Measurements from ENCODE around the gene DAPK1.

DAPK1 gene

DNA sequence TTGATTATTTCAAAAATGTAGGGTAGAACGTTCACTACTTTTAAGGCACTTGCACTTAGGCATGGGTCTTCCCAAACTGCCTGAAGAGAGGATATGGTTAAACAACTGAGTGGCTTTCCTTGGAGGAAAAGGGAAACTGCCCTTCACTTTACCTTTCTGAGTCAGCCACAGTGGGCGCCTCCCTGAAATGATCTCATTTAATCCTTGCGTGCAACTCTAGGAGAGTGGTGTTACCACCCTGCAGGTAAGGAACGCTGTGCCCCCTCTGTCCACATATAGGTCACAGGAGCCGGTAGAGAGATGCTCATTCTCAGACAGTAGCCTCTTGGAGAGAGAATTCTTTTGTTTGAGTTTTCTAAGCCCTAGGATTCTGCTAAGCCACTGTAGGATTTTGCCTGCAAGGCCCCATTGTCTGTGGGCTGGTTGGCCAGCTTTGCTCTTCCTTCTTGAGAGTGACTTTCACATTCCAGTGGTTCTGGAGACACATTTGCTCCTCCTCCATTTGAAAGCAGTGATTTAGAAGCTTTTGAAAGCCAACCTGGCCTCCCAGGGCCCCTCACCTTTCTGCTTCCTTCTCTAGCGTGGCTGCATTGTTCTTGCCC is 118.0 kb downstream of the DAPK1 start:
- Mint-ChIP-seq H3K9me3 (no peaks in the 10 kb centered on the region), H3K27ac (no peak overlapping the region), H3K36me3 (ENCODE audit: low read depth) (no peaks in the 10 kb centered on the region), H3K27me3 (ENCODE audit: low read depth) (no peaks in the 10 kb centered on the region), H3K4me3 (no peak overlapping the region), H3K4me1 (ENCODE audit: low read depth) (no peaks in the 10 kb centered on the region)

DNA sequence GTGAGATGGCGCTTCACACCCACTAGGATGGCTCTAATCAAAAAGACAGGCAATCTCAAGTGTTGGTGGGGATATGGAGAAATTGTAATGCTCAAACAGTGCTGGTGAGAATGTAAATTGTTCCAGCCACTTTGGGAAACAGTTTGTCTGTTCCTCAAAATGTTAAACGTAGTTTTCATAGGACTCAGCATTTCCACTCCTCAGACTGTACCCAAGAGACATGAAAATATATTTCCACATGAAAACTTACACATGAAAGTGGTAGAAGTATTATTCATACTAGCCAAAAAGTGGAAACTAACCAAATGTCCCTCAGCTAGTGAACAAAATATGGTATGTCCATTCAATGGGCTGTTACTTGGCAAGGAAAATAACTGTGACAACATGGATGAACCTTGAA is 120.6 kb downstream of the DAPK1 start:
- Mint-ChIP-seq H3K4me1 (ENCODE audit: low read depth) (no peaks in the 10 kb centered on the region), H3K9me3 (no peaks in the 10 kb centered on the region), H3K27ac (no peak overlapping the region), H3K36me3 (ENCODE audit: low read depth) (no peaks in the 10 kb centered on the region), H3K4me3 (no peak overlapping the region), H3K27me3 (ENCODE audit: low read depth) (peaks cover 5% of the 10 kb centered on the region)

- no peaks in the 10 kb centered on the region for H3K9me3 Mint-ChIP-seq
- peaks cover 5% of the 10 kb centered on the region for H3K27me3 Mint-ChIP-seq (ENCODE audit: low read depth)
- no peaks in the 10 kb centered on the region for H3K4me1 Mint-ChIP-seq (ENCODE audit: low read depth)
- no peak overlapping the region for H3K27ac Mint-ChIP-seq
- H3K4me3 Mint-ChIP-seq, result no peak overlapping the region
- no peaks in the 10 kb centered on the region for H3K36me3 Mint-ChIP-seq (ENCODE audit: low read depth)
Observed at GRCh38 chr9:87618931-87619330, 121.3 kb downstream of the DAPK1 start.

DNA sequence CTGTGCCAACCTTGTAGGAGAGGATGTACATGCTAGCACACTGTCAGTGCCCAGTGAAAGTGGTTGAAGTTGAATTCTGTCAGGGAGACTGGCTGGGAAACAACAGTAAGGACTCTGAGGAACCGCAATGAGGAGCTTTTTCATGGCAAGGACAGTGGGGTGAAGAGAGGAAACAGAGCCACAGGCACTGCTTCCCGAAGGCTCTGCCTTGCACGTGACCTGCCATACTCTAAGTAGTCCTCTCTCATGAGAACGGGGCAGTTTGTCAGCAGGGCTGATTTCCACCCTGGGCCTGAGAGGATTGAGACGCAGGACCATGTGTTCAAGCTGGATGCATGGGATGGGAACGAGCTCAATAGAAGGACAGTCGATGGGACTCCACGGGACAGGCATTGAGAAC is 121.7 kb downstream of the DAPK1 start:
- no peaks in the 10 kb centered on the region for H3K9me3 Mint-ChIP-seq
- peaks cover 5% of the 10 kb centered on the region for H3K27me3 Mint-ChIP-seq (ENCODE audit: low read depth)
- H3K36me3 Mint-ChIP-seq (ENCODE audit: low read depth), result no peaks in the 10 kb centered on the region
- H3K27ac Mint-ChIP-seq, result no peak overlapping the region
- no peak overlapping the region for H3K4me3 Mint-ChIP-seq
- H3K4me1 Mint-ChIP-seq (ENCODE audit: low read depth), result no peaks in the 10 kb centered on the region

- peaks cover 5% of the 10 kb centered on the region for H3K27me3 Mint-ChIP-seq (ENCODE audit: low read depth)
- H3K4me3 Mint-ChIP-seq, result no peak overlapping the region
- no peaks in the 10 kb centered on the region for H3K4me1 Mint-ChIP-seq (ENCODE audit: low read depth)
- no peaks in the 10 kb centered on the region for H3K36me3 Mint-ChIP-seq (ENCODE audit: low read depth)
- no peak overlapping the region for H3K27ac Mint-ChIP-seq
- H3K9me3 Mint-ChIP-seq, result no peaks in the 10 kb centered on the region
Observed at GRCh38 chr9:87620731-87621322, 123.2 kb downstream of the DAPK1 start.

GRCh38 chr9:87622098-87622497 is 124.4 kb downstream of the DAPK1 start:
- H3K4me1 Mint-ChIP-seq (ENCODE audit: low read depth), result no peaks in the 10 kb centered on the region
- H3K27me3 Mint-ChIP-seq (ENCODE audit: low read depth), result peaks cover 5% of the 10 kb centered on the region
- H3K9me3 Mint-ChIP-seq, result no peaks in the 10 kb centered on the region

GRCh38 chr9:87622923-87623322 is 125.3 kb downstream of the DAPK1 start:
- H3K36me3 Mint-ChIP-seq (ENCODE audit: low read depth), result no peaks in the 10 kb centered on the region
- no peaks in the 10 kb centered on the region for H3K4me1 Mint-ChIP-seq (ENCODE audit: low read depth)
- no peak overlapping the region for H3K4me3 Mint-ChIP-seq

More at GRCh38 chr9:87622098-87622497, 124.4 kb downstream of the DAPK1 start:
- Mint-ChIP-seq H3K36me3 (ENCODE audit: low read depth) (no peaks in the 10 kb centered on the region), H3K27ac (no peak overlapping the region), H3K4me3 (no peak overlapping the region)

DNA sequence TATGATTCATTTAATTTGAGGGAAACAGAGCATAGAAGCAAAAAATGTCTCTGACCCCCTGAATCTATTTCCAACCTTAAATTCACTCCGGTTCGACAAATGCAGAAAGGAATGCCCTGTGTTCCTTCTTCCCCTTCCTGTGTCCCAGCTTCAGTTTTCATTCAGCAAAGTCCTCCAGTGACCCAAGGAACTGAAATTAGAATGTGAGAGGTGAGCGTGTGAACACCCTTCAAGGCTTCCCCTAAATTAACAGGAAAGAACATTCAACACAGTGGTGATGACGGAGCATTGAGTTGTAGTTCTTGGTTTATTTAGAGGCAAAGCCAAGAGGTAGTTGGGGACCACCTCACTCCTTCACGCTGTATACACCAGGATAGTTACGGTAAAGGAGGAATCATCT is 130.7 kb downstream of the DAPK1 start:
- no peak overlapping the region for H3K27ac Mint-ChIP-seq
- H3K9me3 Mint-ChIP-seq, result peaks cover 3% of the 10 kb centered on the region
- no peaks in the 10 kb centered on the region for H3K36me3 Mint-ChIP-seq (ENCODE audit: low read depth)

More at GRCh38 chr9:87622923-87623322, 125.3 kb downstream of the DAPK1 start:
- H3K27ac Mint-ChIP-seq, result no peak overlapping the region
- H3K9me3 Mint-ChIP-seq, result no peaks in the 10 kb centered on the region
- peaks cover 5% of the 10 kb centered on the region for H3K27me3 Mint-ChIP-seq (ENCODE audit: low read depth)

DNA sequence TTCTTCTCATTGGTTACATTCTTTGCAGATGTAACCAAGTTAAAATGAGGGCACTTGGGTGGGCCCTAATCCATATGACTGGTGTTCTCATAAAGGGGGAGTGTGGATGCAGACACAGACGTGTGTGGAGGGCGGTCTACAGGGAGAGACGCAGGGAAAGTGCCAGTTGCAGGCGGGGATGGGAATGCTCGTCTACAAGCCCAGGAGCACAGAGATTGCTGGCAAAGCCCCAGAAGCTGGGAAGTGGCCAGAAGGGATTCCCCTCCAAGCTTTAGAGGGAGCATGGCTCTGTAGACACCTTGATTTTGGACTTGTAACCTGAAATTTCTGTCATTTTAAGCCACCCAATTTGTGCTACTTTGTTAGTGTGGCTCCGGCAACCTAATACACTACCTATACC is 131.4 kb downstream of the DAPK1 start:
- no peak overlapping the region for H3K4me3 Mint-ChIP-seq

More for the DNA sequence above, 130.7 kb downstream of the DAPK1 start:
- Mint-ChIP-seq H3K4me3 (no peak overlapping the region), H3K27me3 (ENCODE audit: low read depth) (no peaks in the 10 kb centered on the region), H3K4me1 (ENCODE audit: low read depth) (no peaks in the 10 kb centered on the region)

GRCh38 chr9:87630266-87630665 is 132.6 kb downstream of the DAPK1 start:
- no peaks in the 10 kb centered on the region for H3K4me1 Mint-ChIP-seq (ENCODE audit: low read depth)
- peaks cover 3% of the 10 kb centered on the region for H3K9me3 Mint-ChIP-seq
- H3K4me3 Mint-ChIP-seq, result no peak overlapping the region
- H3K27ac Mint-ChIP-seq, result no peak overlapping the region
- no peaks in the 10 kb centered on the region for H3K27me3 Mint-ChIP-seq (ENCODE audit: low read depth)
- H3K36me3 Mint-ChIP-seq (ENCODE audit: low read depth), result no peaks in the 10 kb centered on the region

More for the DNA sequence above, 131.4 kb downstream of the DAPK1 start:
- H3K4me1 Mint-ChIP-seq (ENCODE audit: low read depth), result no peaks in the 10 kb centered on the region
- no peaks in the 10 kb centered on the region for H3K27me3 Mint-ChIP-seq (ENCODE audit: low read depth)
- no peak overlapping the region for H3K27ac Mint-ChIP-seq
- H3K9me3 Mint-ChIP-seq, result peaks cover 3% of the 10 kb centered on the region
- no peaks in the 10 kb centered on the region for H3K36me3 Mint-ChIP-seq (ENCODE audit: low read depth)

- Mint-ChIP-seq H3K4me1 (ENCODE audit: low read depth) (no peaks in the 10 kb centered on the region), H3K4me3 (no peak overlapping the region), H3K36me3 (ENCODE audit: low read depth) (no peaks in the 10 kb centered on the region), H3K27ac (no peak overlapping the region), H3K27me3 (ENCODE audit: low read depth) (no peaks in the 10 kb centered on the region), H3K9me3 (peaks cover 3% of the 10 kb centered on the region)
Observed at GRCh38 chr9:87630846-87631245, 133.2 kb downstream of the DAPK1 start.

GRCh38 chr9:87635656-87636501 is 138.2 kb downstream of the DAPK1 start:
- no peak overlapping the region for H3K27ac Mint-ChIP-seq
- H3K36me3 Mint-ChIP-seq (ENCODE audit: low read depth), result no peaks in the 10 kb centered on the region
- no peak overlapping the region for H3K4me3 Mint-ChIP-seq
- H3K9me3 Mint-ChIP-seq, result no peaks in the 10 kb centered on the region
- no peaks in the 10 kb centered on the region for H3K4me1 Mint-ChIP-seq (ENCODE audit: low read depth)
- no peaks in the 10 kb centered on the region for H3K27me3 Mint-ChIP-seq (ENCODE audit: low read depth)

DNA sequence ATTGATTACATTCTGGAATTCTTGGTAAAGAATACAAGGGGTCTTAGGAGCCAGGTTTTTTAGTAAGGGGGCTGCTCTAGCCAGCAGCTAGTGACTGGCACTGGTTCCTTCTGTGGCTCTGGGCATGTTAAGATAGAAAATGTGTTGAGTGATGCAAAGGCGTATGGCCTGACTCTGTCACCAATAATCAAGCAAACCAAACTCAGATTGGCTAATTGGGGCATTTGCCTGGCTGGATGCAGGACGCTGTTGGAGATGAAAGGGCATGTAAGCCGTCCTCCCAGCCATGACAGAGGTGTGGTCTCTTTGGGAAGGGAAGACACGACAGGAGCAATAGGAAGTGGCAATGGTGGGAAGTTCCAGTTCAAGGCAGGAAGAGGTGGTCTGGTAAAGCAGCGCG is 140.6 kb downstream of the DAPK1 start:
- no peaks in the 10 kb centered on the region for H3K36me3 Mint-ChIP-seq (ENCODE audit: low read depth)
- H3K4me3 Mint-ChIP-seq, result no peak overlapping the region
- H3K27ac Mint-ChIP-seq, result no peak overlapping the region
- H3K27me3 Mint-ChIP-seq (ENCODE audit: low read depth), result no peaks in the 10 kb centered on the region
- H3K9me3 Mint-ChIP-seq, result no peaks in the 10 kb centered on the region
- no peaks in the 10 kb centered on the region for H3K4me1 Mint-ChIP-seq (ENCODE audit: low read depth)

DNA sequence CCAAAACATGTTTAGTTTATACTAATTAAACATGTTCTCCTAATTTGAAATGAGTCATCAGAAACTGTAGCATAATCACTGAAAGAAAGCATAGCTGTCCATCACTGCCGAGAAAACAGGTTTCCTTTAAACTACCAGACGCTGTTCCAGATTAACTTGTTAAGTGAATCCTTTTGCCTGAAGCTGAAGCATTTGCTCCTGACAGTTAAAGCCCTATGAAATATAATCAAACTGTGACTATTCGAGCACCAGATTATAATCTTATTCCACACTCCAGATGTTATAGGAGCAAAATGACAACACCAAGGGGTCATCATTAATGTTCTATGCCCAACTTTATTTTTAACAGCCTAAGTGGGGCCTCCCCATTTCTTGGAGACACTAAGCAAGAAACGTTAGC is 142.3 kb downstream of the DAPK1 start:
- Mint-ChIP-seq H3K36me3 (ENCODE audit: low read depth) (no peaks in the 10 kb centered on the region), H3K4me3 (no peak overlapping the region), H3K27me3 (ENCODE audit: low read depth) (no peaks in the 10 kb centered on the region), H3K4me1 (ENCODE audit: low read depth) (no peaks in the 10 kb centered on the region), H3K27ac (no peak overlapping the region), H3K9me3 (no peaks in the 10 kb centered on the region)

GRCh38 chr9:87640385-87640795 is 142.7 kb downstream of the DAPK1 start:
- Mint-ChIP-seq H3K36me3 (ENCODE audit: low read depth) (no peaks in the 10 kb centered on the region), H3K9me3 (no peaks in the 10 kb centered on the region), H3K4me3 (no peak overlapping the region), H3K27ac (no peak overlapping the region), H3K4me1 (ENCODE audit: low read depth) (no peaks in the 10 kb centered on the region), H3K27me3 (ENCODE audit: low read depth) (no peaks in the 10 kb centered on the region)
